Measurements from ENCODE around the gene CYTH2.

Gene CYTH2

DNA sequence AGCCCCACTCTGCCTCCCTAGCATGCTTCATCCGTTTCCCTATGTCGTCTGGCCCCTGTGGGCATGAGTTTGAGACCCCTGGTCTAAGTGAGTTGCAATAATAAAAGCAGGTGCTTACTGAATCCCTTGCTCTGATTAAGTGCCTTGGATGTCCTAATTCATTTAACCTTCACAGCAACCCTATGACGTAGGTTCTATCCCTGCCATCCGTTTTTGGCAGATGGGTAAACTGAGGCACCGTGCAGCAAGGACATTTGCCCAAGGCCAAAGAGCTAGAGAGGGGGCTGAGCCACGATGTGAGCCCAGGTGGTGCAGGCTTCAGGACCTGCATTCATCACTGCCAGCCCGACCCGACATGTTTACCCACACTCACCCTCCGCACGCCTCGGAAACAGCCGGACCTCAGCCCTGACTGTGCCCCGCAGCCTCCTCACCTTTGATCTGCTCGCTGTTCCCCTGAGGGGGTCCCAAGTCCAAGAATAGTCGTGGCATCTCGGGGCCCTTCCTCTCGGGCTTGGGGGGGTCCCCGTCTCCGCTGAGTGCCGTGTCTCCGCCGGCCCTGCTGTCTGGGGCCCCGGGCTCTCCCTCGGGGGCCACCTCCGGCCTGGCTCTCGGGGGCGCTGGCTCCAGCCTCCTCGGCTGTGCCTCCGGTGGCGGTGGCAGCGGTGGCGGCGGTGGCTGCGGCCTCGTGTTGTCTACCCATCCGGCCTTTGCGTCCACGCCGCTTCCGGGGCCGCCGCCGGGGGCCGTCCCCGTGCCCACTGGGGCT, 28.0 kb downstream of the CYTH2 start:
- DNase-seq, result no peak

DNA sequence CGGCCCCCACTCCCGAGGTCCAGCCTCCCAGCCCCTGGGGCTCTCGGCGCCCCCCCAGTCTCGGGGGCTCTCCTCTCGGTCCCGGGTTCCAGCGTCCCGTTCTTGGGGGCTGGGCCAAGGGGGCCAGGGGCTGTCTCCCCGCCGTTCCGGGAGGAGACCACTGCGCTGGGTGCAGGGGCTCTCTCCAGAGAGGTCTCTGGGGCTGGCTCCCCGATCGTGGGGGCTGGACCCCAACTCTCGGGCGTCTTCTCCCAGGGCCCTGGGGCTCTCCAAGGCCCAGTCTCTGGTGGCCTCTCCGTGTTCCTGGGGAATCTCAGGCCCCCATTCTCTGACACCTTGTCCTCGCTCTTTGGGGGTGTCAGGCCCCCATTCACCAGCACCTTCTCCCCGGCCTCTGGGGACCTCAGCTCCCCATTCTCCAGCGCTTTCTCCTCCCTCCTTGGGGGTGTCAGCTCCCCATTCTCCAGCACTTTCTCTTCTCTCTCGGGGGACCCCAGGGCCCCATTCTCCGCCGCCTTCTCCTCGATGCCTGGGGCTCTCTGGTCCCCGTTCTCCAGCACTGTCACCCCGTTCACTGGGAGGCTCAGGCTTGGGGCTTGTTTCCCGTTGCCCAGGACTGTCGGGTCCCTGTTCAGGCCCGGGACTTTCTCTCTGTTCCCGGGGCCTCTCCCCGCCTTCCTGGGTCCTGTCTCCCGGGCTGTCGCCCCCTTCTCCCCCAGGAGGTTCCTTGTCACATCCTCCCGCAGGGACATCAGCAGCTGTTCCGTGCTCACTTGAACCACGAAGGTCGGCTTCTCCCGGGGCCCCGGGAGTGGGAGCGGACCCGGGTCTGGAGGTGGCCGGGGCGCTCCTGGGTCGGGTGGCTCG, 28.8 kb downstream of the CYTH2 start:
- no peak for DNase-seq

DNA sequence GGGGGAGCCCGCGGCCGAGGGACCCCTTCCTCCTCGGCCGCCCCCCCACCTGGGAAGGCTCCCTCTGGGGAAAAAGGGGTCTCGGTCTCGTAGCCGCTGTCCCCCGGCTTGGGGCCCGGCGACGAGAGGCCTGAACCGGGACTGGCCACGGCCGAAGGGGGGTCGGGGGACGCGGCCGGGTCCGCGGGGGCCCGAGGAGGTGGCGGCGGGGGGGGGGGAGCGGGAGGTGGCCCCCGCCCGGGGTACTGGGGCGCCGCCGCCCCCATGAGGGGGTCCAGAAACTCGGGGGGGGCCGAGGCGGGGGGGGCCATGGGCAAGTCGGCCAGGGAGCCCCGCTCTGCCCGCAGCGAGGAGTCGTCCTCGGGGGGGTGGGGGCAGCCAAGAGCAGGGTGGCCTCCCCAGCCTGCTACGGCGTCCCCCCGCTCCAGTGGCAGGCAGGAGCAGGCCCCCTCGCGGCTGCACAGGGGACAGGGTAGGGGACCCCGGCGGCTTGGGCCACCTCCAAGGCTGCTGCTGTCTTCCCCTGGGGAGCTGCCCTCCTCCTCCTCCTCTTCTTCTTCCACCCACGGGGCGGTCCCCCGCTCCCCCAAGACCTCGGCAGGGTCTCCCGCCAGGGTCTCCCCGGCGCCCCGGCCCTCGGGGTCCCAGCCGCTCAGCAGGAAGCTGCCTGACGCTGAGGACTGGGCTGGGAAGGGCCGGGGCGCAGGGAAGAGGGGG, 29.6 kb downstream of the CYTH2 start:
- DNase-seq, result no peak

DNA sequence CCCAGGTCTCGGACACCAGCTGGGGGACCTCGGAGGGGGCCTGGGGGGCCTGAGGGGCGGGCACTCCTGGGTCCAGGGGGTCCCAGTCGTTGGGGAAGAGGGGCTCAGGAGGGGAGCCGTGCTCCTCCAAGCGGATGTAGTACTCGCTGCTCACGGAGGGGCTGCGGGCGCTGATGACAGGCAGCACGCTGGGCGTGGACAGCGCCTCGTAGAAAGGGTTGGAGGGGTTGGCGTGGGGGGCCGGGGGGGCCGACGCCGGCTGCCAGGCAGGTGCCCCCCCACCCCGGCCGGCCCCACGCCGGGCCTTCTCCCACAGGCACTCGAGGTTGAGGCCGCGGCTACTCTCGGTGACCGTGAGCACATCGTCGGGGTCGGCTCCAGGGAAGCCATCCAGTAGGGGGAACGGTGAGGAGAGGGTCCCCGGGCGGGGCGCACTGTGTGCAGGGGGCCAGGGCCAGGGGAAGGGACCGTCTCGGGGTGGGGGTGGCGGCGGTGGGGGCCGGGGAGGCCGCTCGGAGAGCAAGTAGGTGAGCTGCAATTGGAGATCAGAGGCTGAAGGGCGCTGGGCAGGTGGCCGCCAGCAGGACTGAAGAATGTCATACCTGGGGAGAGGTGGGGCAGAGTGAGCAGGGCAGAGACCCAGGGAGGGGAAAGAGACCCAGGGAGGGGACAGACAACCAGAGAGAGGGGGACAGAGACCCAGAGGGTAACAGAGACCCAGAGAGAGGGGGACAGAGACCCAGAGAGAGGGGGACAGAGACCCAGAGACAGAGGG, 30.3 kb downstream of the CYTH2 start:
- no peak for DNase-seq

DNA sequence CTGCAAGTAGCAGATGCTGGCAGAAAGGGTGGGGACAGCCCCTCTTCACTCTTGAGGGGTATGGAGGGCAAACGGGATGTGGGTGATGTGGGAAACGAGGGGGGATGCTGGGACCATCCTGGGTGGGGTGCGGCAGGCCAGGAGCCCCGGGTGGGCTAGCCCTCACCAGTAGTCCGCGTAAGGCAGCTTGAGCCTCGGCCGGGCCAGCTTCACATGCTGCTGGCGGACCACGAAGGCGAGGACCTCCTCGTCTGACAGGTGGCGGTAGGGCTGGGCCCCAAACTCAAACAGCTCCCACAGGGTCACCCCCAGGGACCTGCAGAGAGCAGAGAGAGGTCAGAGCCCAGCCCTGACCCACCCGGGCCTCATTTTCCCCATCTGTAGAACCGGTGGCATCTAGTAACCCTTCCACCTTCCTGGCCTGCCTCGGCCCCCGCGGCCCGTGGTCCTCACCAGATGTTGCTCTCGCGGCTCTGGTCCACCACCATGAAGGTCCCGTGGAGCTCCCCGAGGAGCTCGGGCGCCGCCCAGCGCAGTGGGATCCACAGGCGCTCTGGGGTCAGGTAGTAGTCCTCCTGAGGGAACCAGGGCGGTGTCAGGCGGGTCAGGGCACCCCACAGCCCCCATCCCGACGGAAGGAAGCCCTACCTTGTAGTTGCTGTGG, 31.8 kb downstream of the CYTH2 start:
- DNase-seq, result no peak

DNA sequence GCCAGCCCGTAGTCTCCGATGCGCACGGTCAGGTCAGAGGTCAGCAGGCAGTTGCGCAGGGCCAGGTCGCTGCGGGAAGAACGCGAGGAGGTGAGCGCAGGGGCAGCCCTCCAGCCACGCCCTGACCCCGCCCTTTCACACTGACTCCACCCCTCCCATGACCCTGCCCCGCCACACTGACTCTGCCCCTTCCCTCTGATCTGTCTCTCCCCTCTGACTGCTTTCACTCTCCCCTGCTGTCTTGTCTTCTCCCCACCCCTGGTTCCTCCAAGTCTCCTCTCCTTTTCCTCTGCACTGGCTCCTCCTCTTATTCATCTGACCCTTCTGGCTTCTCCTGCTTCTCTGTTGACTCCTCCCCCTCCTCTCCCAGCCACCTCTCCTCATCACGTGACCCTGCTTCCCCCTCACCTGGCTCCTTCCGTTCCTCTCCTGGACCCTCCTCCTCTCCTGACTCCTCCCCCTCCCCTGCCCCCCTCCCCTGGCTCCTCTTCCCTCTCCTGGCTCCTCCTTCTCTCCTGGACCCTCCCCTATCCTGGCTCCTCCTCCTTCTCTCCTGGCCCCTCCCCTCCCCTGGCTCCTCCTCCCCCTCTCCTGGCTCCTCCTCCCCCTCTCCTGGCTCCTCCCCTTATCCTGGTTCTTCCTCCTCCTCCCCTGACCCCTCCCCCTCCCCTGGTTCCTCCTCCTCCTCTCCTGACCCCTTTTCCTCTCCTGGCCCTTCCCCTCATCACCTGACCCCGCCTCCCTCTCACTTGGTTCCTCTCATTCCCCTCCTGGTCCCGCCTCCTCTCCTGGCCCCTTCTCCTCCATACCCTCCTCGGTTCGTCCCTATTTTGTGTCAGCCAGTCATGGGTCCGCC, 32.6 kb downstream of the CYTH2 start:
- DNase-seq, result peak; percentile 69

DNA sequence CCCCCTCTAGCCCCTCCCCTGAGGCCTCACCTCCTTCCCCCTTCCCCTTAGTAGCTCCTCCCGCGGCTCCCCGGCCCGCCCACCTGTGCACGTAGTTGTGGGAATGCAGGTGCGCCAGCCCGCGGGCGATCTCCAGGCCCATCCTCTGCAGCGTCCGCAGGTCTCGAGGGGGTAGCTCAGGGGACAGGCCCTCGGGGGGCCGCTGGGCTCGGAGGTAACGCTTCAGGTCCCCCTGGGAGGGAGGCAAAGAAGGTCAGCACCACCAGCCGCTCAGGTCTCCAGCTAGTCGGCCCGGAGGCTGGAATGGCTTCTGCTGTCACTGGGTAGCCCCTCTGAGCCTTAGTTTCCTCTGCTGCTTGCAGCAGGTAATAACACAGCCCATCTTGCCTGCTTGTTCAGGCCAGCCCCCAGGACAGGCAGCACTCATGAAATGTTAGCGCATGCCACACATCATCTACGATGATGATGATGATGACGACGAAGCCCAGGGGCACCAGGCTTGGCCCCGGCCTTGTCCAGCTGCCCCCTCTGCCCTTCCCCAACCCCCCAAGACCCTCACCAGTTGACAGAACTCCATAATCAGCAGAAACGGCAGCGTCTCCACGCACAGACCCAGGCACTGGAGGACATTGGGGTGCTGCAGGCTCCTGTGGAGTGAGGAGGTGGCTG, 33.3 kb downstream of the CYTH2 start:
- DNase-seq, result no peak

DNA sequence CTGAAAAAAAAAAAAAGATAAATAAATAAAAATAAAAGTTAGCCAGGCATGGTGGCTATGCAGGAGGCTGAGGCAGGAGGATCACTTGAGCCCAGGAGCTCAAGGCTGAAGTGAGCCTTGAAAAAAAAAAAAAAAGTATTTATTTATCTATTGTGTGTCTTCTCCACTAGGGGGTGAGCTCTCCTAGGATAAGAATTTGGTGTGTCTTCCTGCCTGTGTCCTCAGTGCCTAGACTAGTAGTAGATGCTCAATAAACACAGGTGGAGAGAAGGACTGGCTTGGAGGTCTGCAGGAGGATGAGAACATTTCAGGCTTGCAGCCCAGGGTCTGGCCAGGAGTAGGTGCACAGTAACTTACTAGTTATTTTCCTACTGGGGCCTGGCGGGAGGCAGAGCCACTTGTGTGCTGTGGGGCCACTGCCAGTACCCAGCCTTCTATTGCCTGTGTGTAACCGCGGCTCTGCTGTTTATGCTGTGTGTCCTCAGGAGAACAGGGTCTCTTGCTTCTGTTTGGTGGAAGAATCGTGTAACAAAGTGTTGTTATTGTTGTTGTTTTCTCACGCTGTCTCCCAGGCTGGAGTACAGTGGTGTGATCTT, 37.1 kb downstream of the CYTH2 start:
- DNase-seq, result no peak

DNA sequence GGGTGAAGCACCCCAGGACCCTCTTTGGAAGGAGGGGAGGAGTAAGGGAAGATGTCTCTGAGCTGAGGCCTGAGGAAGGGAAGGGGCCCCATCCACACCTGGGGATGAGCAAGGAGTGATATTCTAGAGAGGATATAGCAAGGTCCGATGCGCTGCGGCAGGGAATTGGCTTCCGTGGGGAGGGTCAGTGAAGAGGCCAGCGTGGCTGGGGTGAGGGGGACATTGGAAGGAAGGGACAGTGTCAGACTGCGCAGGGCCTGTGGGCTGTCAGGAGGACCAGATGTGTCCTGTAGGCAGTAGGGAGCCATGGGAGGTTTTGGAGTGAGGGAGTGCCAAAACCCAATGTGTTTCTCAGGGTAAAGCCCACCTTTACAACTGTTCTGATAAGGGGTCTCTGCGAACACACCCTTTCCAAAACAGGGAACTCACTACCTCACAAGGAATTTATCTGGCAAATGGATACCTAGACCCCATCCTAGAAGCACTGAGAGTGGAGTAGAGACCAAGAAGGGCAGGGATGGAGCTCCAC, 38.8 kb downstream of the CYTH2 start:
- DNase-seq, result no peak

DNA sequence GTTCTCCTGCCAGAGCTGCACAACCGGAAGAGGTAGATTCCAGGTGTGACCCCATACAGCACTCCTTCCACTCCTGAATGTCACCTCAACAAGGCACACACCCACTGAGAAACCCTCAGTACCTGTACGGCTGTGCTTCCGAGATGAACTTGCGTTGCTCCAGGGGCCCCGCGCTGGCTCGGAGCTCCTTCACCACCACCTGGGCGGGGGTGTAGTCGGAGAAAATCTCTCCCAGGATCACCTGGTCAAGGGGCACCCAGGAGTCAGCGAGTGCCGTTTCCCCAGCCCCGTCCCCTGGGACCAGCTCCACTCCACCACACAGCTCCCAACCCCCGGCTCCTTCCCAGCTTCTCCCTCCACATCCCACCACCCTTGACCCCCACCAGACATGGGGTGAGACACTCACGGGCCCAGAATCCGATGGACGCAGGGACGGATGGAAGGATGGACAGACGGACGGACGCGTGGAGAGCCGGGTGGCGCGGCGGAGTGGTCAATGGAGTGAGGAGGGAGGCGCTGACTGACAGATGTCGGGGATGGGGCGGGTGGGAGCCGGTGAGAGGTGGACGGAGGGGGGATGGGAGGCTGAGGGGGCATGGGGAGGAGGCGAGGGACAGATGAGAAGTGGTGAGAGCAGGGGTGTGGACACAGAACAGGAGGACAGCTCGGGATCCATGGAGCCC, 39.7 kb downstream of the CYTH2 start:
- DNase-seq, result no peak

DNA sequence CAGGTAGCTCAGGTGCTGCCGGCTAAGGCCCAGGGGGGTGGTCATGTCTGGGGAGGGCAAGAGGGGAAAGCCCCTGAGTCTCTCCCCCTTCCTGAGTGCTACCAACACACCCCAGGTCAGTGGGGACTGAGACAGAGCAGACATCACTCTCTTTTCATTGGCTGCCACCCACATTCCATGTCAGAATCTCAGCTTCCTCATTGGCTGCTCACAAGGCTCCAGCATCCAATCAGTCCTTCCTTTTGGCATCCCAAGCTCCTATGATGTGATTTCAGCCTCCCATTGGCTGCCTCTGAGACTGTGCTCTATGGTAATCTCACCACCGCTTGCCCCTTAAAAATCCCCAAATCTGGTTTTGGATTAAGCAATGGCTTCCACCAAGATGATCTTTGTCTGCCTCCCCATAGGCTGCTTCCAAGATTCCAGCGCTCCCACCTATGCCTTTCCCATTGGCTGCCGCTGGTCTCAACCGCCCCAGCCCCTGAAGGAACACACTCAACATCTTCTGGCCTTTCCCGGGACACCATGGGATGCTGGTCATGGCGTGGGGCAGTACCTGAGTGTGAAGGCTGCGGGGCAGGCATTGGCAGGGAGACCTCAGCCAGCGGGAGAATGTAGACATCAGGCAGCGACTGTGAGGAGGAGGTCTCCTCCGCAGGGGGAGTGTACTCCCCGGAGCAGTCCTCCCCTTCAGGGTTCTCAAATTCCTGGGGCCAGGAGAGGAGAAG, 40.5 kb downstream of the CYTH2 start:
- no peak for DNase-seq

DNA sequence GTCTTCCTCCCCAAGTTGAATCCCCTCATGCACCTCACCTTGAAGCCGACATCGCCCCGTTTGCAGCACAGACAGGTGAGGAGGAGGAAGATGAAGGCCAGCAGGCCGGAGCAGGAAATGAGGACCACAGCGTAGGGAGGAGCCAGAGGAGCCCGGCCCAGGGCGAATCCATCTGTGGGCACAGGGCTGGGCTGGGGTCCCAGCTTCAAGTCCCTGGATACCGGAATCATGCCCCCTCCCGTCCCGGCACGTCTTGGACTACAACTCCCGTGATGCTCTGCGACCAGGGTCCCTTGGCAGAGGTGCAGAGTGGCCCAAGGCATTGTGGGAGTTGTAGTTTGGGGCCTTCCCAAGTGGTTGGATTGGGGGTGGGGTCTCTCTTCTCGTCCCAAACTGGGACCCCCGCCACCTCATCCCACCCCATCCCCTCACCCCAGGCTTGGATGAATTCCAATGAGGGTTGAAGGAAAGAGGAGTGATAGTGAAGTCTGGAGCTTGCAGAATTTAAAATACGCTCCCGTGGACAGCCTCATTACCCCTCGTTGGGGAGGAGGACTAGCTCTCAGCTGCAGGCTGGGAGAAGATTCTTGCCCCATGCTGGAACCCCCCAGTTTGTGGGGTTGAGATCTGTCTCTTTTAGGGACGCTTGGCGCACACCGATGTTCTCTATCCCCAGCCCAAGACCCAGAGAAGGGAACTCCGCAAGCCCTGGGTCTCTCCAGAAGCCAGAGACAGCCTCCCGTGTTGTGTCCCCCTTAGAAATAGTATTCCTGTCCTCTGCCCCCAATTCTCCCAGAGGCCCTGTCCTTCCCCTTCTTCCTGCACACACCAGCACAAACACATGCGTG, 41.5 kb downstream of the CYTH2 start:
- peak; percentile 70 for DNase-seq

DNA sequence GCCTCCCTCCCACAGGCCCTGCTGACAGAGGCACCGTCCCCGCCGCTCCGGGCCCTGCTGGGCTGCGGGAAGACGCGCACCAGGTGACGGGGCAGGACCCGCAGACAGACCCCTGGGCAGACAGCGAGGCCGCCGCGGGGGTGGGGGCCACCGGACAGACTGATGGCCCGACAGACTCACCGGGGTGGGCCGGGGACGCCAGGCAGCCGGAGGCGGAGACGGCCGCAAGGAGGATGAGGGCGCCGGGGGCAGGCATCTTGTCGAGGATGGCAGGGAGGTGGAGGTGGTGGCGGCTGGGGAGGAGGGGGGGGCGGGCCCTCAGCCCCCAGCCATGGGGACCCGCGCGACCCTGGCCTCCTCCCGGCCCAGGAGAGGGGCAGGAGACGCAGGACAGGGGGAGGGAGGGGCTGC, 42.2 kb downstream of the CYTH2 start:
- no peak for DNase-seq

DNA sequence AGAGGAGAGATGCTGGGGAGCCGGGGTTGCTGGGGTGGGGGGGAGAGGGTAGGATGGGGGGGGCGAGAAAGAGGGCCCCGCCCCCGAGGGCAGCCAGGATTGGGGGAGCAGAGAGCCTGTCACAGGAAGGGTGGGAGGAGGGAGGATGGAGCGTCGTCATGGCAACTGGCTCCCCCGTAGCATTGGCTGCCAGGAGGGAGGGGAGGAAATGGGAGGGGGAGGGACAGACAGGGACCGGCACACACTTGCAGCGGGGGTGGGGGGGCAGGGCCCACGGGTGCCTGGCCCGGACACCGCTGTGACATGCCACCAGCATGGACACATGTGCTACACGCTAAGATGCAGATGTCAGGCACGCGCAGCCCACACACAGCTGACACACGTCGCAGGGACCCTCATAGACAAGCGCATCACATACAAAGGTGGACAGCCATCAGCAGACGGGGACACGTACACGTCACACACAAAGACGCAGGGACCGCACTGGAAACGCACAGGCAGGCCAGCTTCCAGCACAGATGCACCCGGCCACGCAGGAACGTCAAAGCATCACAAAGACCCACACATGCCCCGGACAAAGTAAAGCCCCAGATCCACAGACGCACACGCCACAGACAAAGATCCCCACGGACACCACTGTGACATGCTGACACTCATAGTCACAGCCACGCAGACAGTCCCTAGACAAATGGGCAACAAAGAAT, 42.8 kb downstream of the CYTH2 start, which contains the start of gene LMTK3:
TSS of gene LMTK3 (minus strand) at position 36 of the 704 bp plus-strand sequence. CDS start 259 bp downstream, outside the sequence.
- peak; percentile 81 for DNase-seq

DNA sequence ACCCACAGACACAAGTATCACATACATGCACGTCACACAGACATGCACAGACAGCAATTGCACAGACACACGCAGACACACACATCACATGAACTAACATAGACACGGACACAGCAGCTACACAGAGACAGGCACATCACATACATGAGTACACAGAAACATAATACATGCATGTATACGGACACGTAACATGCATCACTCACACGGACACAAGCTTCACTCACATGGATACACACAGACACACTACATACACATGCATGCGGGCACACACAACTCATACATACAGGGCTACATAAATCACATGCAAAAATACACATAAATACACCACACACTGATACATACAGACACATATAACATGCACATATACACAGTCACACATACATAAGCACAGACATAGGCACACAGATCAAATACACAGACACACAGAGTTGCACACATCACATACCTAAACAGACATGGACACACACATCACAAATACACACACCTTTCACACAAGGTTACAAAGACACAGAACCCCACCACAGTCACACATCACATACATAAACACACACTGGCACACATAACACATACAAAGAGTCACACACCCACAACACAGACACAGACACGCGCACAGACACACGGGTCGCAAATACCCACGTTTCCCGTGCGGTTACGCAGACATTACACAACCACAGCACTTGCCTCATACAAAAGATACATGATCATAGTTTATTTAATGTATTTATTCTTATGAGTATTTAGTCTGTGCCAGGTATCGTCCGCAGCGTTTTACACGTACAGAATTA, 43.5 kb downstream of the CYTH2 start:
- no peak for DNase-seq

All from effector CD8-positive, alpha-beta T cell (primary cell).